ENCODE data around the gene CENPE. TPM values are rescaled to one million over a fixed set of nuclear protein-coding genes. Genes with fewer than 3 reads are reported as not detected.

CENPE gene
- total and polyA plus RNA-seq, 2 of the 4 experiments (the other 2 are of a cell fraction) = 3.7 to 14.5 TPM

DNA sequence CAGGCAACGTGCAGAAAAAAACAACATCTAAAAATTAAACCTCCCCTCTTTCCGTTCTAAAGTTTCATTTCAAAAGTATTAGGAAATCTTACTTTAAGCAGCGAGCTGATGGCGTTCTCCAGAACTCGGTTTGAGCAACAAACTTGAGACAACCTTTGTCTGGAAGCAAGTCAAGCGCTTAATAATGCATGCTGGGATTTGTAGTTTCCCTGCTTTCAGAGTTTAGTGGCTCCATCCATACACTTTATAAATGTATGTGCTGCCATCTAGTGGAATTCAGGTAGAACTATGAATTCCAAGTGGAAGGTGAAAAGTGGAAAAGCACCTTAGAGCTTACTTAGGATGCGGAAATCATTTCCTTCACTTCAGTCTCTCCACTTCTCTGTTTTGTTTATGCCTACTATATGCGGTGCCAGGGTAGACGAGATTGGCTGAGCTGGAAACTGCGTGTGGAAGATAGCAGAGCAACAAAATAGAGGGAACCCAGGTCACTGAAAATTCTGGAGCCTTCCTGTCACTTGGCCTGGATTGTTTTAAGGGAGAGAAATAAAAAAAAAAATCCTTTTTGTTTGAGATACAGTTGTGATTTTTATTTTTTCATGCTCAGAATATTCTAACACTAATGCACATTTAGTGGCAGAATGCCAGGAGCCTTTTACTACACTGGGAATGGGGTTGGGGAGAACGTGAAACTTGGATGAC lies 98.3 kb downstream of the CENPE start, which contains the start of gene BDH2:
Gene BDH2 (minus strand): TSS at position 144 of the 702 bp plus-strand sequence. CDS start 3,580 bp downstream, outside the sequence.
- Histone ChIP-seq H2BK20ac (ENCODE audit: low read depth, low read length) (no peak within 1 kb of the TSS), H2BK5ac (ENCODE audit: low read depth, low read length, poor library complexity, severe bottlenecking) (peak within 1 kb of the TSS; percentile 86), H3K27me3 (ENCODE audit: control insufficient read depth, insufficient read depth, low read length) (no peaks in the 10 kb centered on the region), H3K56ac (ENCODE audit: extremely low read depth, insufficient read depth, low read length) (peak within 1 kb of the TSS; percentile 52; the same call in 1 of the 2 replicates), H4K20me1 (ENCODE audit: insufficient read depth, low read length) (no peaks in the 10 kb centered on the region), H3K36me3 (ENCODE audit: control insufficient read depth, insufficient read depth, low read length) (peaks cover 2% of the 10 kb centered on the region; the same call in 1 of the 2 replicates), H3K4me3 (ENCODE audit: insufficient read depth, low read depth, low read length) (peak within 1 kb of the TSS; percentile 50), H2BK120ac (ENCODE audit: low read depth, low read length) (no peak within 1 kb of the TSS), H4K91ac (ENCODE audit: insufficient read depth, low read depth, low read length) (no peak within 1 kb of the TSS), H3K79me1 (ENCODE audit: low read depth in 1 of 2, low read length in 2 of 2) (peaks cover 15 to 25% of the 10 kb centered on the region in 2 experiments), H3K9me3 (ENCODE audit: control insufficient read depth, insufficient read depth, low read length) (no peaks in the 10 kb centered on the region), H3K9me1 (ENCODE audit: insufficient read depth, low read length) (peaks cover 4% of the 10 kb centered on the region), H3K4me1 (ENCODE audit: control insufficient read depth, insufficient read depth, low read length) (peaks cover 7% of the 10 kb centered on the region), H2AK5ac (ENCODE audit: low read depth, low read length) (peak within 1 kb of the TSS; percentile 39; the same call in 1 of the 2 replicates), H3K4me2 (ENCODE audit: low read depth, low read length) (peak within 1 kb of the TSS; percentile 99), H2AFZ (replicated peaks; ENCODE audit: low read length, poor library complexity) (peak within 1 kb of the TSS; percentile 76), H2AK9ac (replicated peaks; ENCODE audit: low read depth, low read length, poor library complexity) (no peak within 1 kb of the TSS), H4K5ac (ENCODE audit: low read depth, low read length) (peak within 1 kb of the TSS; percentile 58), H3K9ac (ENCODE audit: low read depth, low read length) (peak within 1 kb of the TSS; percentile 90), H3K23ac (ENCODE audit: low read depth, low read length) (peak within 1 kb of the TSS; percentile 67), H3K14ac (replicated peaks; ENCODE audit: low read depth, low read length) (peak within 1 kb of the TSS; percentile 47; the same call in 1 of the 2 replicates), H2BK15ac (ENCODE audit: low read depth, low read length) (no peak within 1 kb of the TSS), H3K4ac (ENCODE audit: low read depth, low read length) (peak within 1 kb of the TSS; percentile 49; the same call in 1 of the 2 replicates), H3K27ac (ENCODE audit: insufficient read depth, low read length) (peak within 1 kb of the TSS; percentile 96), H4K8ac (ENCODE audit: low read depth in 2 of 2, low read length in 2 of 2) (peak within 1 kb of the TSS; percentile 38 to 67; a peak in 3 of 4 replicates), H3K18ac (ENCODE audit: low read depth, low read length) (peak within 1 kb of the TSS; percentile 79)
- ATAC-seq (ENCODE audit: low read depth) (peak; percentile 90), DNase-seq (peak; percentile 97)
- dilution Hi-C loops (cut with HindIII; ENCODE audit: low sequenced_read_pairs, unreplicated experiment) = no loop called here
- no TSS peak for BruUV-seq (replicated peaks)
- POLR2A ChIA-PET (ENCODE audit: unreplicated experiment) = no interaction called here
- CTCF ChIA-PET = interaction anchor here (0.6 to 1.0 kb wide), 7 partner anchors 9 to 1977 kb away, joined by 3 to 5 read pairs (median 3); partner anchors contain the start of gene SLC9B2
- TF ChIP-seq, protein P1, sequence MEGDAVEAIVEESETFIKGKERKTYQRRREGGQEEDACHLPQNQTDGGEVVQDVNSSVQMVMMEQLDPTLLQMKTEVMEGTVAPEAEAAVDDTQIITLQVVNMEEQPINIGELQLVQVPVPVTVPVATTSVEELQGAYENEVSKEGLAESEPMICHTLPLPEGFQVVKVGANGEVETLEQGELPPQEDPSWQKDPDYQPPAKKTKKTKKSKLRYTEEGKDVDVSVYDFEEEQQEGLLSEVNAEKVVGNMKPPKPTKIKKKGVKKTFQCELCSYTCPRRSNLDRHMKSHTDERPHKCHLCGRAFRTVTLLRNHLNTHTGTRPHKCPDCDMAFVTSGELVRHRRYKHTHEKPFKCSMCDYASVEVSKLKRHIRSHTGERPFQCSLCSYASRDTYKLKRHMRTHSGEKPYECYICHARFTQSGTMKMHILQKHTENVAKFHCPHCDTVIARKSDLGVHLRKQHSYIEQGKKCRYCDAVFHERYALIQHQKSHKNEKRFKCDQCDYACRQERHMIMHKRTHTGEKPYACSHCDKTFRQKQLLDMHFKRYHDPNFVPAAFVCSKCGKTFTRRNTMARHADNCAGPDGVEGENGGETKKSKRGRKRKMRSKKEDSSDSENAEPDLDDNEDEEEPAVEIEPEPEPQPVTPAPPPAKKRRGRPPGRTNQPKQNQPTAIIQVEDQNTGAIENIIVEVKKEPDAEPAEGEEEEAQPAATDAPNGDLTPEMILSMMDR (conservative IDR thresholded peaks at IDR 0.05; ENCODE audit: low read depth, low read length) = peak; percentile 85
- TF ChIP-seq RAD21 (IDR thresholded peaks at IDR 0.05; ENCODE audit: low read length) (peak; percentile 79), CEBPB (IDR thresholded peaks at IDR 0.05; ENCODE audit: low read depth, low read length) (peak; percentile 77), RCOR1 (IDR thresholded peaks at IDR 0.05; ENCODE audit: insufficient replicate concordance, low read length) (no peak), NFE2L2 (IDR thresholded peaks at IDR 0.05; ENCODE audit: low read depth, low read length) (no peak), SMC3 (IDR thresholded peaks at IDR 0.05; ENCODE audit: low read depth, low read length) (peak; percentile 43)
- no CpG with 5 or more reads among the region's 11 CpGs for WGBS, 2 experiments (ENCODE audit: extremely low coverage in 2 of 2, insufficient read length in 1 of 2)
- in situ Hi-C loops (cut with MboI; ENCODE audit: low sequenced_read_pairs) = loop anchor here (10.0 kb wide), 1 partner anchor 655 kb away; no protein-coding TSS in a partner anchor
- intact Hi-C loops (cut with micrococcal nuclease) = loop anchor here (1.0 to 10.0 kb wide), 6 partner anchors 81 to 755 kb away; partner anchors contain the start of genes SLC39A8 and SLC9B1
